Ascending aorta (tissue), 2 donors: Measurements from ENCODE around the gene PRDX3. TPM values are rescaled to one million over a fixed set of nuclear protein-coding genes. Genes with fewer than 3 reads are reported as not detected.

ENCODE experiments used
- DNase-seq, 2 donors: peaks; one replicate each; pipeline ENCODE4 v3.0.0-alpha.2; 2019; ENCODE audit warnings: low spot score in 2 of 2
- H3K27ac ChIP-seq, 2 donors: fragments of 200-600 bp; sonication (generic); one replicate each; pipeline ENCODE4 v1.5.1; 2016 to 2017; ENCODE audit warnings: mild to moderate bottlenecking in 1 of 2
- H3K27me3 ChIP-seq: fragments of 200-600 bp; sonication (generic); one replicate; pipeline ENCODE4 v1.5.1; 2017
- H3K36me3 ChIP-seq, 2 donors: fragments of 200-600 bp; sonication (generic); one replicate each; pipeline ENCODE4 v1.5.1; 2016
- H3K4me1 ChIP-seq, 2 donors: fragments of 200-600 bp; sonication (generic); one replicate each; pipeline ENCODE4 v1.5.1; 2016 to 2017; ENCODE audit warnings: mild to moderate bottlenecking in 1 of 2
- H3K4me3 ChIP-seq, 2 donors: fragments of 200-600 bp; sonication (generic); one replicate each; pipeline ENCODE4 v1.5.1; 2016 to 2017; ENCODE audit warnings: mild to moderate bottlenecking in 1 of 2
- H3K9me3 ChIP-seq, 2 donors: fragments of 200-600 bp; sonication (generic); one replicate each; pipeline ENCODE4 v1.5.1; 2016
- intact Hi-C: fragments of 100-400 bp; cut with DNase I; formaldehyde crosslinking; loops from one replicate; pipeline ENCODE4 v1.15.1; 2023
- total RNA-seq: library from RNA; depleted of rRNA; stranded (reverse); fragments of >200 nt; gene quantifications from one replicate; pipeline ENCODE4 v1.1.0, GENCODE V29; 2016
- TF ChIP-seq, protein P1 (sequence below), 3 experiments: fragments of 200-600 bp in 2 of 3; fragments of 450-650 bp in 1 of 3; sonication (generic) in 2 of 3; IDR thresholded peaks; one replicate each; pipeline ENCODE4 v1.5.1; 2016 to 2019; ENCODE audit warnings: antibody characterized with exemption in 3 of 3, mild to moderate bottlenecking in 1 of 3, moderate library complexity in 1 of 3

Gene PRDX3
- total RNA-seq, 1 donor from 2014 or later = 34.9 TPM

DNA sequence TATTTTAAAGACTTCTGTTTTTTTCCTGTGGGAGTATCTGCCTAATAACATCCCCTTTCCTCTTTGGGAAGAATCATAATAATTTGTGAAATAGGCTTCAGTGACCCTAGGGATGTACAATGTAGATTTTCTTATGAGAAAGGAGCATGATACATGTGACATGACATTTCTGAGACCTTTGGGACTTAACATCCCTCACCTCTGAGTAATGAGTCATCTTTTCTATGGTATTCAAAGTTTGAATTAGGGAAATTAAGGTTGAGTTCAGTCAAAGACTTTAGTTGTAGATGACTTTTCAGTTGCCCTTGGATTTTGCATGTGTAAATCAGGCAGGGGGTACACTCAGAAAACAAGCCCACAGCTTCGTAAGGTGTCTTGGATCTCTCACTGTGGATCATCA is 43.1 kb upstream of the PRDX3 start:
- intact Hi-C loops = no loop called here
- TF ChIP-seq, protein P1, sequence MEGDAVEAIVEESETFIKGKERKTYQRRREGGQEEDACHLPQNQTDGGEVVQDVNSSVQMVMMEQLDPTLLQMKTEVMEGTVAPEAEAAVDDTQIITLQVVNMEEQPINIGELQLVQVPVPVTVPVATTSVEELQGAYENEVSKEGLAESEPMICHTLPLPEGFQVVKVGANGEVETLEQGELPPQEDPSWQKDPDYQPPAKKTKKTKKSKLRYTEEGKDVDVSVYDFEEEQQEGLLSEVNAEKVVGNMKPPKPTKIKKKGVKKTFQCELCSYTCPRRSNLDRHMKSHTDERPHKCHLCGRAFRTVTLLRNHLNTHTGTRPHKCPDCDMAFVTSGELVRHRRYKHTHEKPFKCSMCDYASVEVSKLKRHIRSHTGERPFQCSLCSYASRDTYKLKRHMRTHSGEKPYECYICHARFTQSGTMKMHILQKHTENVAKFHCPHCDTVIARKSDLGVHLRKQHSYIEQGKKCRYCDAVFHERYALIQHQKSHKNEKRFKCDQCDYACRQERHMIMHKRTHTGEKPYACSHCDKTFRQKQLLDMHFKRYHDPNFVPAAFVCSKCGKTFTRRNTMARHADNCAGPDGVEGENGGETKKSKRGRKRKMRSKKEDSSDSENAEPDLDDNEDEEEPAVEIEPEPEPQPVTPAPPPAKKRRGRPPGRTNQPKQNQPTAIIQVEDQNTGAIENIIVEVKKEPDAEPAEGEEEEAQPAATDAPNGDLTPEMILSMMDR (IDR thresholded peaks at IDR 0.05) = no peak
- Histone ChIP-seq H3K27me3 (no peaks in the 10 kb centered on the region), H3K4me3 (no peak overlapping the region), H3K9me3 (no peaks in the 10 kb centered on the region), H3K36me3 (no peaks in the 10 kb centered on the region), H3K4me1 (peaks cover 50 to 91% of the 10 kb centered on the region in 2 donors), H3K27ac (peak overlapping the region; percentile 88 to 90)
- DNase-seq = no peak

DNA sequence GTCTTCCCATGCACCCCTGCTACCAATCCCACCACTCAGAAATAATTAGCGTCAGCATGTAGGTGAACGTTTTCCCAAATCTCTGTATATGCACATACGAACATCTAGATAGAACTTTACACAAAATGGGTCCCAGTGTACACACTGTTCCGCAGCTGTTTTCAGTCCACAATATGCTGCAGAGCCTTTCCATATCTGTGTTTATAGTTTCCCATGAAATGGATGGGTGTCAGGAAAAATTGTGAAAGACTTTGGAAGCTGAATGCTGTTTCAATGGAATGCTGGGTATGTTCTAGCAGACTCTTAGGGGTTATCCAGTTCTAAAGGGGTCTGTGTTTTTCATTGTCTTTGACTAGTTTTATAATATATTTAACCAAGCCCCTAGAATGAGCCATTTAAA is 42.6 kb upstream of the PRDX3 start:
- Histone ChIP-seq H3K9me3 (no peaks in the 10 kb centered on the region), H3K4me1 (peaks cover 47 to 93% of the 10 kb centered on the region in 2 donors), H3K27me3 (no peaks in the 10 kb centered on the region), H3K36me3 (no peaks in the 10 kb centered on the region), H3K4me3 (peak overlapping the region in 1 of 2 donors; percentile 7), H3K27ac (peak overlapping the region; percentile 88 to 90)
- intact Hi-C loops = no loop called here
- TF ChIP-seq, protein P1 (IDR thresholded peaks at IDR 0.05) = no peak
- DNase-seq = no peak

DNA sequence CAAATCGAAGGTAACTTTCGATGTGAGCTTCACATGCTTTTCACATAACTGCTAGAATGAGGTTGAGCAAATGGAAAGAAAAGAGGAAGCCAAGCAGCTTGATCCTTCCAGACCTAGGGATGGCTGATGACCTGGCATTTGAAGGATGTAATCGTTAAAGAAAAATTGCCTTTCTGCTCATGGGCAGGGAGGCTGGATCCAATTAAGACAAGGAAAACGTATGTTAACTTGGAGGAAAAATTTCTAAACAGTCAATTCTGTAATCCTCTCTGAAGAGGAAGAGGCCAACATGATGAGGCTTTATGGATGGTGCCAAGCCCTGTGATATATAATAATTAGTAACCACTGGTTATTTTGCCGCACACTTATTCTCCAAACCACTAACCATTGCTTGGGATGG is 41.3 kb upstream of the PRDX3 start:
- H3K27ac ChIP-seq = peak overlapping the region; percentile 88 to 90
- TF ChIP-seq, protein P1 (IDR thresholded peaks at IDR 0.05) = no peak
- H3K27me3 ChIP-seq = no peaks in the 10 kb centered on the region
- no peak for DNase-seq
- H3K4me3 ChIP-seq = no peak overlapping the region
- no peaks in the 10 kb centered on the region for H3K36me3 ChIP-seq
- H3K9me3 ChIP-seq = no peaks in the 10 kb centered on the region
- H3K4me1 ChIP-seq = peaks cover 47 to 93% of the 10 kb centered on the region in 2 donors
- intact Hi-C loops = no loop called here

DNA sequence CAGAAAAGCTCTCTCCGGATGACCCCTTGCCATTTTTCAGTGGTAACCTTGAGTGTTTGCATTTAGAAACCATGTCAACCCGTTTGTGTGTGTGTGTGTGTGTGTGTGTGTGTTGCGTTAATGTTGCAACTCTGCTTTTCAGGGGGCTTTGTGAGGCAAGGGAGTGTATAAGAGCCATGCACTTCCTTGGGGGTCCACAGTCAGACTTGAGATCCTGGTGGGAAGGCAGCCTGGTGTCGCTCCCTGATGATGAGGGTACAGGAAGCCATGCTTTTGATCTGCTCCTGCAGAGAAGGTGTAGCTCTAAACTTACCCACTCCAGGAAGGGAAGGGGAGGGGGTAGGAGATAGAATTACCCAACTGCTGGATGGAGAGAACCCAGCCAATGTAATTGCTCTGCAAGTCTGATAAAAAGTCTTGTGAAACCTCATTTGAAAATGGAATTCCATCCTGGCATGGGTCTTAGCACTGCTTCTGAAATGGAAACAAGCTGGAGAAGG is 39.4 kb upstream of the PRDX3 start:
- TF ChIP-seq, protein P1 (IDR thresholded peaks at IDR 0.05) = no peak
- no peak overlapping the region for H3K4me3 ChIP-seq
- no peaks in the 10 kb centered on the region for H3K9me3 ChIP-seq
- no peaks in the 10 kb centered on the region for H3K27me3 ChIP-seq
- H3K27ac ChIP-seq = peak overlapping the region; percentile 58 to 66
- H3K36me3 ChIP-seq = no peaks in the 10 kb centered on the region
- DNase-seq = no peak
- H3K4me1 ChIP-seq = peaks cover 43 to 85% of the 10 kb centered on the region in 2 donors
- intact Hi-C loops = no loop called here

DNA sequence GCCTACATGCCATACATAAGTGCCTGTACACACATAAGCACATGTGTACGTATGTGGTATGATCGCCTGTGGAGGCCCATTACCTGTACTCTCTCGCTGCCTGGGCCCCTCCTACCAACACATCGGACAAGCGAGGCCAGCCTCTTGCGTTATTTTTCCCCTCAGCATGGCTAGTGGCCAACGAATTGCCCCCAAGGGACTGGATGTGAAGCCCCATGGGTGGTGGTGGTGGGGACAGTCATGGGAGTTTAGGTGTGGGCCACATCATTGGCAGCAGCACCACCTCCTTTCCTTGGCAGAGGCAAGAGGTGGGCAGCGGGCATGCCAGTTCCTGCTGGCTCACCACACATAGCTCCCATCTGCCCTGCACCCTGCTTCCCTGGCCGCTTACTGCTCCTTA is 38.8 kb upstream of the PRDX3 start:
- intact Hi-C loops = no loop called here
- peak overlapping the region; percentile 58 to 66 for H3K27ac ChIP-seq

More for the DNA sequence above, 38.8 kb upstream of the PRDX3 start:
- Histone ChIP-seq H3K4me1 (peaks cover 42 to 85% of the 10 kb centered on the region in 2 donors), H3K4me3 (no peak overlapping the region), H3K27me3 (no peaks in the 10 kb centered on the region), H3K9me3 (no peaks in the 10 kb centered on the region), H3K36me3 (no peaks in the 10 kb centered on the region)
- TF ChIP-seq, protein P1 (IDR thresholded peaks at IDR 0.05) = no peak
- no peak for DNase-seq
